ENCODE results near the gene BIRC7.

The BIRC7 gene

DNA sequence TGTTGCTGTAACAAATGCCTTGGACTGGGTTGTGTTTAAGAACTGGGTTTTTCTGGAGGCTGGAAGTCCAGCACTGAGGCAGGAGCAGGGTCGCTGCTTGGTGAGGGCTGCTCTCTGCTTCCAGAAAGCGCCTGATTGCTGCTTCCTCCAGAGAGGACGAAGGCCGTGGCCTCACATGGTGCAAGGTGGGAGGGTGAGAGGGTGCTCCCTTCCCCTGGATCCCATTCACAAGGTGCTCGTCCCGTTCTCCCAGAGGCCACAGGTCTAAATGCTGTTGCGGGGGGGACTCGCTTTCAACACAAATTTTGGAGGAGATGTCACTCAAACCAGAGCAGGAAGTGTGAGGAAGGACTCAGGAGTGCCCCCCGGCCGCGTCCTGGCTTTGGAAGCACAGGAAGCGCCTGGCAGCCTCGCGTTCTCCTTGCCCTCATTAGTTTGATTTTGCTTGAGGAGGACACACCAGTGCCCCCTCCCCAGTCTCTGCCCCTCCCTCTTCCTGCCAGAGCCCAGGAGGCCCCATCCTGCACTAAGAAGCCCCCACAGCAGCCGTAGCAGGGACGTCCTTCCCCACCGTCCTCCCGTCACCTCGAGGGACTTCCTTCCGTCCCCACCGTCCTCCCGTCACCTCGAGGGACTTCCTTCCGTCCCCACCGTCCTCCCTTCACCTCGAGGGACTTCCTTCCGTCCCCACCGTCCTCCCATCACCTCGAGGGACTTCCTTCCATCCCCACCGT lies 26.3 kb downstream of the BIRC7 start:
- no peak for DNase-seq (ENCODE audit: low read depth)
- Histone ChIP-seq H3K4me1 (ENCODE audit: control insufficient read depth, insufficient read depth, low read length) (peaks cover 9% of the 10 kb centered on the region), H3K27me3 (replicated peaks; ENCODE audit: control insufficient read depth, insufficient read depth, low read length) (peaks cover 45% of the 10 kb centered on the region), H3K4me3 (ENCODE audit: low read length) (no peak overlapping the region), H3K36me3 (ENCODE audit: control insufficient read depth, insufficient read depth, low read length, severe bottlenecking) (no peaks in the 10 kb centered on the region), H3K9me3 (ENCODE audit: control insufficient read depth, low read length) (peaks cover 4% of the 10 kb centered on the region), H3K9ac (ENCODE audit: low read length) (no peak overlapping the region)

DNA sequence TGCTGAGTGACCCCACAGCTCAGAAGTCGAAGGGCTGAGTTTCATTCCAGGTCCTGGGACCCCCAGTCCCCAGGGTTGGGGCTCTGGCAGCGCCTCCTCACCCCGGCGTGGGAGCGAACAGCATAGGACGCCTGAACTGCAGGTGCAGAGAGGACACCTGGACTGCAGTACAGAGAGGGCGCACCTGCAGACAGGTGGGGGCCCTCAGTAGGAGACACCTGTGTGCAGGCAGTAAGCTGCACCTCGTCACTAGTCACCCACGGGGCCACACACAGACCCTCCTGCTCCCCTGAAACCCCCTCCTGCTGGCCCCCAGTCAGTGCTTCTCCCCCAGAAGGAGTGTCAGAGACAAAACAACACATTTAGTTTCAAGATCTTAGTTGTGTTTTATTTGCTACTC lies 27.1 kb downstream of the BIRC7 start:
- Histone ChIP-seq H3K36me3 (ENCODE audit: control insufficient read depth, insufficient read depth, low read length, severe bottlenecking) (no peaks in the 10 kb centered on the region), H3K27me3 (replicated peaks; ENCODE audit: control insufficient read depth, insufficient read depth, low read length) (peaks cover 43% of the 10 kb centered on the region), H3K4me3 (ENCODE audit: low read length) (no peak overlapping the region), H3K9ac (ENCODE audit: low read length) (no peak overlapping the region), H3K9me3 (ENCODE audit: control insufficient read depth, low read length) (peaks cover 4% of the 10 kb centered on the region), H3K4me1 (ENCODE audit: control insufficient read depth, insufficient read depth, low read length) (peaks cover 9% of the 10 kb centered on the region)
- DNase-seq (ENCODE audit: low read depth): no peak

DNA sequence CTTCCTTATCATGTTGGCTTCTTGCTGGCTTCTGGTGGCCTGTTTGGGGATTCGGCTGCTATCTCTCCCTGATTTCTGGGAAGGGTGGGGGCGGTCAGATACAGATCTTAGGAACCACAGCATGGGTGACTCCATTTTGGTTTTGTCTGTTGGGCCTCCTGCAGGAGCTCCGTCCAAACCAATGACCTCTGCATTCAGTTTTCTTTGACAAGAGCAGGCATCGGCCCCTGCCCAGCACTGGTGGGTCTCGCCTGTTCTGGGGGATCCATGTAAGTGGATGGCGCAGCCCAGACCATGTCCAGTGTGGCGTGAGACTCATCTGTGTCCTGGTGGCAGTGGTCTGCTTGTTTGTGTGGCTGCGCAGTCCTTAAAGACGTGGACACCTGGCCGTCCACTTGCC lies 28.3 kb downstream of the BIRC7 start:
- Histone ChIP-seq H3K9me3 (ENCODE audit: control insufficient read depth, low read length) (peaks cover 4% of the 10 kb centered on the region), H3K4me1 (ENCODE audit: control insufficient read depth, insufficient read depth, low read length) (peaks cover 12% of the 10 kb centered on the region), H3K4me3 (ENCODE audit: low read length) (no peak overlapping the region), H3K9ac (ENCODE audit: low read length) (no peak overlapping the region), H3K27me3 (replicated peaks; ENCODE audit: control insufficient read depth, insufficient read depth, low read length) (peaks cover 42% of the 10 kb centered on the region), H3K36me3 (ENCODE audit: control insufficient read depth, insufficient read depth, low read length, severe bottlenecking) (no peaks in the 10 kb centered on the region)
- DNase-seq (ENCODE audit: low read depth): no peak

DNA sequence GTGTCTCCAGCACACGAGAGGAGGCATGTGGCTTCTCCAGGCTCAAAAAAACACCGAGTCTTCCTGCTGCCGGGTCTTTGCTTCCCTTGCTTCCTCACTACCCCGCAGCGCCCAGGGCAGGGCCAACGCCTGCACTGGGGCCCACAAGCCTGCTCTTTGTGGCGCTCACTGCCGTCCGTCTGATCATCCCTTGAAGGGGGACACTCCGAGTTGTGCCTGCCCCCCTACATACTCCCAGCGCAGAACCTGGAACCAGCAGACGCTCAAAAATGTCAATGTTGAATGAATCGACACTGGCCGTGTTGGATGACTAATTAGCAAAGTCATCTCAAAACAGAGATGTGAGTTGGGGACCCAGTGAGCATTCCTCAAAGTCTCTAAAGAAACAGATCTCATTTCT lies 28.8 kb downstream of the BIRC7 start:
- DNase-seq (ENCODE audit: low read depth): no peak
- Histone ChIP-seq H3K4me1 (ENCODE audit: control insufficient read depth, insufficient read depth, low read length) (peaks cover 12% of the 10 kb centered on the region), H3K36me3 (ENCODE audit: control insufficient read depth, insufficient read depth, low read length, severe bottlenecking) (no peaks in the 10 kb centered on the region), H3K4me3 (ENCODE audit: low read length) (no peak overlapping the region), H3K9ac (ENCODE audit: low read length) (no peak overlapping the region), H3K9me3 (ENCODE audit: control insufficient read depth, low read length) (peaks cover under 1% of the 10 kb centered on the region), H3K27me3 (replicated peaks; ENCODE audit: control insufficient read depth, insufficient read depth, low read length) (peaks cover 41% of the 10 kb centered on the region)

DNA sequence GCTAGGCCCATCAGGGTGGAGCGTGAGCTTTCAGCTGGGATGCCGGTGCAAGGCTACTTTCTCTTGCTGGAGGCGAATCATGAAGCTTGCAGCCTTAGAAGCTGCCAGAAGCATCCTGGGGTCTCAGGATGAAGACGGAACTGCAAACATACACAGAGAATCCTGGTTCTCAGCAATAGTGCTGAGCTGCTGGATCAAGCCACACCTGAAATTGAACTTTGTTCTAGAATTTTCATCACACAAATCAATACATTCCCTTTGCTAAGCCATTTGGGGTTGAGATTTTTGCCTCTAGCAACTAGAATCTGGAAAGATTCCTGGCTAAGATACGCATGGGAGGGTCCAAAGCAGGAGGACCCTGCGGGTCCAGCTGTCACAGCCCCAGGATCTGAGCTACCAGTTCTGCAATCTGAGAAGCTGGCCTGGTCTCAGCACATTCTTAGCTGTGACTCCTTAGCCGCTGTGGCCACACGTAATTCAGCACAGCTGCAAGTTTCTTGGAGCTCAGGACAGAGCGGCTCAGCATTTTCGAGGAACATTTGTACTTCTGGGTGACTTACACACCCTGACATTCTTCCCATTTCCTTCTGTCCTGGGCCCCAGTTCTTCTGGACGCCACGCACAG lies 30.3 kb downstream of the BIRC7 start:
- Histone ChIP-seq H3K9me3 (ENCODE audit: control insufficient read depth, low read length) (no peaks in the 10 kb centered on the region), H3K36me3 (ENCODE audit: control insufficient read depth, insufficient read depth, low read length, severe bottlenecking) (no peaks in the 10 kb centered on the region), H3K4me1 (ENCODE audit: control insufficient read depth, insufficient read depth, low read length) (peaks cover 12% of the 10 kb centered on the region), H3K27me3 (replicated peaks; ENCODE audit: control insufficient read depth, insufficient read depth, low read length) (peaks cover 32% of the 10 kb centered on the region), H3K4me3 (ENCODE audit: low read length) (no peak overlapping the region), H3K9ac (ENCODE audit: low read length) (no peak overlapping the region)
- DNase-seq (ENCODE audit: low read depth): peak; percentile 91

DNA sequence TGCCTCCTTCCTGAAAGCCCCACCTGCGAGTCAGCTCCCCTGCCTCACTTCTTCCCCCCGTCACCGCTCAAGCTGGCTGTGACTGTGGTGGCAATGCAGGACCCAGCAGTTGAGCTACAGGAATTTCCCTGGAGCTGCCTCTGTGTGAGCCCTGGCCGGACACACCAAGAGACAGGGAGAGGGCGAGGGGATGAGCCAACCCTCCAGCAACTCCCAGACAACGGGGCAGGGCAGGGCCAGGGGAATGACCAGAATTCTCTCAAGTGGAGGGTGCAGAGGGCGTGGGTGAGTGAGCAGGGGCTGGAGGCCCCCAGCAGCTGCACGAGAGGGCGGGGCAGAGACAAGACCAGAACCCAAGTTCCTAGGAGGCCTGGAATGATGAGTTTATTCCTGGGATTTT lies 32.0 kb downstream of the BIRC7 start:
- no peak overlapping the region for H3K4me3 ChIP-seq (ENCODE audit: low read length)
- peaks cover 13% of the 10 kb centered on the region for H3K4me1 ChIP-seq (ENCODE audit: control insufficient read depth, insufficient read depth, low read length)
- peak; percentile 13 for DNase-seq (ENCODE audit: low read depth)
- H3K27me3 ChIP-seq (replicated peaks; ENCODE audit: control insufficient read depth, insufficient read depth, low read length): peaks cover 28% of the 10 kb centered on the region
- H3K36me3 ChIP-seq (ENCODE audit: control insufficient read depth, insufficient read depth, low read length, severe bottlenecking): no peaks in the 10 kb centered on the region
- no peaks in the 10 kb centered on the region for H3K9me3 ChIP-seq (ENCODE audit: control insufficient read depth, low read length)
- no peak overlapping the region for H3K9ac ChIP-seq (ENCODE audit: low read length)

DNA sequence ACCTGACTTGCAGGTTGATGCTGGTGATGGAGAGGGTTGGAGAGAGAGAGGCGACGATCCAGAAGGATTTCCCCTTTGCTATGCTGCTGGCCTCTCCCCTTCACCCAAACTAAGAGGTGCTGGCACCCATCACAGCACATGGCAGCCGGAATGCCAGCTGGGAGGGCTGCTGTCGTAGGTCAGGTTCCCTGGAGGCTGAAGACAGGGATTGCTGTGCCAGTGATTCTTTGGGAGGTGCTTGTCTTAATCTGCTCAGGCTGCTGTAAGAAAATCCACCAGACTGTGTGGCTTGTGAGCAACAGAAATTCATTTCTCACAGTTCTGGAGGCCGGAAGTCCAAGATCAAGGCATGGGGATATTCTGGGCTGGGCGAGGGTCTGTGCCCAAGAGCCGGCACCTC lies 32.6 kb downstream of the BIRC7 start:
- H3K27me3 ChIP-seq (replicated peaks; ENCODE audit: control insufficient read depth, insufficient read depth, low read length): peaks cover 28% of the 10 kb centered on the region
- H3K4me1 ChIP-seq (ENCODE audit: control insufficient read depth, insufficient read depth, low read length): peaks cover 13% of the 10 kb centered on the region
- no peaks in the 10 kb centered on the region for H3K9me3 ChIP-seq (ENCODE audit: control insufficient read depth, low read length)
- DNase-seq (ENCODE audit: low read depth): no peak
- no peak overlapping the region for H3K9ac ChIP-seq (ENCODE audit: low read length)
- no peak overlapping the region for H3K4me3 ChIP-seq (ENCODE audit: low read length)
- no peaks in the 10 kb centered on the region for H3K36me3 ChIP-seq (ENCODE audit: control insufficient read depth, insufficient read depth, low read length, severe bottlenecking)

DNA sequence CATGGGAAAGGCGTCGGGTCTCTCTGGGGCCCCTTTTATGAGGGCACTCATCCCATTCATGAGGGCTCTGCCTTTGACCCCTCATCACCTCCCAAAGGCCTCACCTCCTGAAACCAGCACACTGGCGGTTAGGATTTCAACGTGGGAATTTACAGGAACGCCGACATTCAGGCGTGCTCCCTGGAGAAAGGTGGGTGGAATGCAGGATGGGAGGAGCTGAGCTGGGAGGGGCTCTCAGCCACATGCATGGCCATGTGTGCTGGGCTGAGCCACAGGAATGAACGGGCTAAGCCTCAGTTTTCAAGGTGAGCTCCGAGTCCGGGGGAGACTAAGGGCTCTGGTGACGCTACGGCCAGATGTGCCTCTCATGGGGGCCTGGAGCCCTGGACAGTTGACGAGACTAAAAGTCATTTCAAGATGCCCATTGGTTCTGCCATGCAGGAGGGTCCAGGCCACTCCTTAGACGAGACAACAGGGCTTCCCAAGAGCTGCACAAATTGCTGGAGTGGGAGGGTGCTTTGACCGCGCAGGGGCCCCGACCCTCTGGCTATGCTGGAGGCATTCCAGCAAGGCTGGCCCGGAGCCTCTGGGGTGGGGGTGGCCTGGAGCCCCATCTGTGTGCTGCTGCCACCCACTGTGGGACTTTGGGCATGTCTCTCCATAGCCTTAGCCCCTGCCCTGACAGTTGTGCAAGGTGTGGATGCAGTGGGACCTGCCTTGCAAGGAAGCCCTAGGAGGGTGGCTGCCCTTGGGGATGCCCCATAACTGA lies 33.1 kb downstream of the BIRC7 start:
- no peak overlapping the region for H3K9ac ChIP-seq (ENCODE audit: low read length)
- H3K36me3 ChIP-seq (ENCODE audit: control insufficient read depth, insufficient read depth, low read length, severe bottlenecking): no peaks in the 10 kb centered on the region
- peaks cover 18% of the 10 kb centered on the region for H3K4me1 ChIP-seq (ENCODE audit: control insufficient read depth, insufficient read depth, low read length)
- H3K27me3 ChIP-seq (replicated peaks; ENCODE audit: control insufficient read depth, insufficient read depth, low read length): peaks cover 28% of the 10 kb centered on the region
- no peak overlapping the region for H3K4me3 ChIP-seq (ENCODE audit: low read length)
- DNase-seq (ENCODE audit: low read depth): no peak
- no peaks in the 10 kb centered on the region for H3K9me3 ChIP-seq (ENCODE audit: control insufficient read depth, low read length)

DNA sequence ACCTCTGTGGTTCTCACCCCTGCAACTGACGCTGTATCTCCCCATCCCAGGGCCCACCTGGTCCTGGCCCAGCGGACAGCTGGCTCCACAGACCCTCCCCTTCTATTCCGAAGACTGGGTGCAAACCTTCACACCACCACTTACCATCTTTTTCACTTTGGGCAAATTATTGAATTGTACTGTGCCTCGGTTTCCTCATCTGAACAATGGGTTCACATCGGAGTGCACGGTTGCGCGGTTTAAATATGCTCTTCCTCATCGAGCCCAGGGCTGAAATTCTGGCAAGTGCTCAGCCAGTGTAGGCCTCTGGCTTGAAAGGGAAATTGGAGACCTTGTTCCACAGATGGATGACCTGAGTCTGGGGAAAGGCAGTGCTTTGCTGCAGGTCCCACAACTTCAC lies 34.0 kb downstream of the BIRC7 start:
- no peak overlapping the region for H3K9ac ChIP-seq (ENCODE audit: low read length)
- H3K27me3 ChIP-seq (replicated peaks; ENCODE audit: control insufficient read depth, insufficient read depth, low read length): peaks cover 24% of the 10 kb centered on the region
- no peaks in the 10 kb centered on the region for H3K9me3 ChIP-seq (ENCODE audit: control insufficient read depth, low read length)
- DNase-seq (ENCODE audit: low read depth): no peak
- H3K4me1 ChIP-seq (ENCODE audit: control insufficient read depth, insufficient read depth, low read length): peaks cover 25% of the 10 kb centered on the region
- H3K36me3 ChIP-seq (ENCODE audit: control insufficient read depth, insufficient read depth, low read length, severe bottlenecking): no peaks in the 10 kb centered on the region
- H3K4me3 ChIP-seq (ENCODE audit: low read length): no peak overlapping the region

DNA sequence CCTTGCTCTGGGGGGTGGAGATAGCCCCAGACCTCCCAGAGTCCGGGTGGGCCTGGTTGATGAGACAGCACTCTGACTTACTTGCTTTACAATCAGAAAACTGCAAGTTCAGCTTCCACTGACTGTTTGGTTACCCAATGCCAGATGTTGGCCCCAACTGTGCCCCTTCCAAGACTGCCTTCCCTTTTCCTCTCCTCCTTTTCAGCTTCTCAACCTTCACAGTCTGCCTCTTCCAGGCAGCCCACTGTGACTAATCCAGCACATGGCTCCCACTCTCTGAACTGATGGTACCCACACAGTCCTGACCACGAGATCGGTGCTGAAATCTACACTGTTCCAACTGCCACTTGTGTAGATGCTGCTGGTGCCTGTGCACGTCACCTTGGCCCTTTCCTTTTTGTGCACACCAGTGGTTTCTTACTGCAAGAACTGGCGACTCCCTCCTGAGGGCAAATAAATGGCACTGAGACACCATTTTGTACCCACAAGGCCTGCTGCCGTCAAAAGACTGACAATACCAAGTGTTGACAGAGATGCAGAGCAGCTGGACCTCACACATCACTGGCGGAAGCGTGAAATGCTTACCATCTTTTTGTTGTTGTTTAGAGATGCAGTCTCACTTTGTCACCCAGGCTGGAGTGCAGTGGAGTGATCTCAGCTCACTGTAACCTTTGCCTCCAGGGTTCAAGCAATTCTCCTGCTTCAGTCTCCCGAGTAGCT lies 35.1 kb downstream of the BIRC7 start:
- H3K4me1 ChIP-seq (ENCODE audit: control insufficient read depth, insufficient read depth, low read length): peaks cover 25% of the 10 kb centered on the region
- peak; percentile 16 for DNase-seq (ENCODE audit: low read depth)
- peaks cover under 1% of the 10 kb centered on the region for H3K36me3 ChIP-seq (ENCODE audit: control insufficient read depth, insufficient read depth, low read length, severe bottlenecking)
- peaks cover 19% of the 10 kb centered on the region for H3K27me3 ChIP-seq (replicated peaks; ENCODE audit: control insufficient read depth, insufficient read depth, low read length)
- H3K4me3 ChIP-seq (ENCODE audit: low read length): no peak overlapping the region
- no peaks in the 10 kb centered on the region for H3K9me3 ChIP-seq (ENCODE audit: control insufficient read depth, low read length)
- H3K9ac ChIP-seq (ENCODE audit: low read length): no peak overlapping the region

Measured in adipocyte (in vitro differentiated cells).